ENCODE results near the gene PIP5KL1. TPM values are rescaled to one million over a fixed set of nuclear protein-coding genes. Genes with fewer than 3 reads are reported as not detected.

Gene PIP5KL1
- total and polyA plus RNA-seq, 2 experiments from 2014 or later = 13.4 to 19.5 TPM

- peaks cover 8% of the 10 kb centered on the region; the same call in 1 of the 2 replicates for H4K20me1 ChIP-seq (replicated peaks; ENCODE audit: insufficient read depth)
- Mint-ChIP-seq H3K36me3 (ENCODE audit: low read depth) (peaks cover 13% of the 10 kb centered on the region), H3K4me1 (peaks cover 28% of the 10 kb centered on the region), H3K9me3 (no peaks in the 10 kb centered on the region), H3K27ac (peak overlapping the region; percentile 94), H3K4me3 (peak overlapping the region; percentile 91), H3K27me3 (ENCODE audit: insufficient read depth, low read depth, poor library complexity) (peaks cover 26% of the 10 kb centered on the region)
- peak overlapping the region; percentile 95 for H3K4me2 ChIP-seq
- TF ChIP-seq ZNF331 (CRISPR knock-in tag; IDR thresholded peaks at IDR 0.05; ENCODE audit: low read depth) (no peak), POLR2AphosphoS5 (IDR thresholded peaks at IDR 0.05; ENCODE audit: low read depth) (peak; percentile 70; the same call in 1 of the 2 replicates), ETS1 (IDR thresholded peaks at IDR 0.05) (no peak), ZNF462 (CRISPR knock-in tag; IDR thresholded peaks at IDR 0.05) (no peak)
- H3K27ac ChIP-seq (ENCODE audit: low read depth) = no peak overlapping the region
- H3F3A ChIP-seq (replicated peaks; ENCODE audit: low read depth) = peaks cover 19% of the 10 kb centered on the region
- peaks cover 27% of the 10 kb centered on the region for H3K4me1 ChIP-seq (ENCODE audit: insufficient read depth)
- DNase-seq (ENCODE audit: low spot score) = peak; percentile 97
- ATAC-seq = peak; percentile 48
- H3K36me3 ChIP-seq (ENCODE audit: insufficient read depth) = no peaks in the 10 kb centered on the region
- H3K27me3 ChIP-seq (ENCODE audit: insufficient read depth) = peaks cover 11% of the 10 kb centered on the region
- H3K9me2 ChIP-seq (ENCODE audit: insufficient read depth) = no peaks in the 10 kb centered on the region
- peak overlapping the region; percentile 94 for H3K4me3 ChIP-seq
- no peaks in the 10 kb centered on the region for H3K79me2 ChIP-seq (replicated peaks; ENCODE audit: insufficient read depth)
- peak overlapping the region; percentile 96 for H2AFZ ChIP-seq
Observed at GRCh38 chr9:127927201-127927987, 3.2 kb downstream of the PIP5KL1 start.
